Aorta (tissue), 5 donors: ENCODE measurements around the gene WNT7B. TPM values are rescaled to one million over a fixed set of nuclear protein-coding genes. Genes with fewer than 3 reads are reported as not detected.

Source experiments
- ATAC-seq: fragments of 200-7000 bp; cut with Tn5 transposase; one replicate; pipeline ENCODE4 v1.9.1; 2022; ENCODE audit warnings: moderate library complexity; ENCODE audit not compliant: low FRiP score
- DNase-seq, 2 donors: peaks; one replicate each; pipeline ENCODE4 v3.0.0-alpha.2; 2020
- H3K27ac ChIP-seq, 2 donors: one replicate each; pipeline ENCODE4 v1.5.1; 2013; ENCODE audit warnings: low read length in 2 of 2, mild to moderate bottlenecking in 2 of 2, moderate library complexity in 2 of 2, control low read depth in 1 of 2, inconsistent platforms in 1 of 2, low read depth in 1 of 2
- H3K27me3 ChIP-seq, 2 donors: one replicate each; pipeline ENCODE4 v1.6.1; 2013; ENCODE audit warnings: control low read depth in 1 of 2, low read length in 1 of 2, mild to moderate bottlenecking in 1 of 2, moderate library complexity in 1 of 2; ENCODE audit not compliant: insufficient read depth in 2 of 2, control insufficient read depth in 1 of 2
- H3K36me3 ChIP-seq, 2 donors: one replicate each; pipeline ENCODE4 v1.6.1; 2013; ENCODE audit warnings: control low read depth in 1 of 2, low read length in 1 of 2, mild to moderate bottlenecking in 1 of 2; ENCODE audit not compliant: insufficient read depth in 2 of 2, control insufficient read depth in 1 of 2
- H3K4me1 ChIP-seq, 2 donors: one replicate each; pipeline ENCODE4 v1.6.1; 2013; ENCODE audit warnings: low read length in 2 of 2, control low read depth in 1 of 2, mild to moderate bottlenecking in 1 of 2, moderate library complexity in 1 of 2; ENCODE audit not compliant: insufficient read depth in 2 of 2, control insufficient read depth in 1 of 2
- H3K4me3 ChIP-seq, 2 donors: one replicate each; pipeline ENCODE4 v1.5.1; 2013; ENCODE audit warnings: low read length in 2 of 2, control low read depth in 1 of 2, mild to moderate bottlenecking in 1 of 2
- H3K9me3 ChIP-seq: one replicate; pipeline ENCODE4 v1.6.1; 2013; ENCODE audit warnings: mild to moderate bottlenecking, low read length; ENCODE audit not compliant: control insufficient read depth
- WGBS, 2 donors: extraction: QIAGEN DNeasy Blood & Tissue Kit; methylation state at CpG; one replicate each; pipeline ENCODE4 v1.1.7; 2013; 5-methylcytosine and 5-hydroxymethylcytosine counted together
- intact Hi-C, 2 donors: fragments of 100-400 bp; cut with DNase I; formaldehyde crosslinking; loops; one replicate each; pipeline versions ENCODE4 v1.14.2 to v1.15.0; 2022
- polyA plus RNA-seq, 2 donors: library from polyadenylated mRNA; stranded (reverse); fragments of 200-250 nt; gene quantifications; one replicate each; pipeline ENCODE4 v1.2.3, GENCODE V29; 2013
- total RNA-seq, 2 donors: library from RNA; stranded (reverse); fragmentation: NEBNext Ultra II Directional; extraction: Animal tissue kit (Norgen Biotek cat#: 25700); gene quantifications; one replicate each; pipeline ENCODE4 v1.2.1, GENCODE V29; 2021
- donor health status: healthy with polysubstance abuse.
- donor health status: Bipolar disorder and iron deficiency.
- donor health status: DM: no; HTN: no; CAD: no.
- donor health status: DM: no; HTN: no; CAD: no.
- donor health status: DM: yes; HTN: yes; CAD: no.

Gene WNT7B
- total and polyA plus RNA-seq, 4 donors: not detected

- 78 to 84% methylated on average over 2 of the region's 2 CpGs for WGBS, 2 donors
- no peaks in the 10 kb centered on the region for H3K9me3 ChIP-seq
- no peaks in the 10 kb centered on the region for H3K27me3 ChIP-seq
- DNase-seq: no peak
- intact Hi-C loops: loop anchor here in 1 of 2 donors (2.0 to 5.0 kb wide), 2 partner anchors 319 to 528 kb away; no protein-coding TSS in a partner anchor
- no peak for ATAC-seq
- H3K27ac ChIP-seq: no peak overlapping the region
- no peak overlapping the region for H3K4me3 ChIP-seq
- H3K36me3 ChIP-seq: no peaks in the 10 kb centered on the region
- H3K4me1 ChIP-seq: no peaks in the 10 kb centered on the region
These were observed 16.9 kb upstream of the WNT7B start for GRCh38 chr22:45993841-45994240.

GRCh38 chr22:45993143-45993692 lies 16.3 kb upstream of the WNT7B start:
- Histone ChIP-seq H3K27ac (no peak overlapping the region), H3K9me3 (no peaks in the 10 kb centered on the region), H3K4me1 (no peaks in the 10 kb centered on the region), H3K4me3 (no peak overlapping the region), H3K36me3 (no peaks in the 10 kb centered on the region), H3K27me3 (no peaks in the 10 kb centered on the region)
- intact Hi-C loops: loop anchor here in 1 of 2 donors (5.0 kb wide), 1 partner anchor 529 kb away; no protein-coding TSS in a partner anchor
- DNase-seq (no peak), ATAC-seq (no peak)
- 94 to 95% methylated on average over 5 of the region's 5 CpGs for WGBS, 2 donors

- Histone ChIP-seq H3K4me3 (no peak overlapping the region), H3K36me3 (no peaks in the 10 kb centered on the region), H3K27me3 (no peaks in the 10 kb centered on the region), H3K27ac (no peak overlapping the region), H3K9me3 (no peaks in the 10 kb centered on the region), H3K4me1 (no peaks in the 10 kb centered on the region)
- intact Hi-C loops: loop anchor here in 1 of 2 donors (5.0 kb wide), 1 partner anchor 530 kb away; no protein-coding TSS in a partner anchor
- no peak for ATAC-seq
- WGBS, 2 donors: 88 to 90% methylated on average over 3 of the region's 3 CpGs
- no peak for DNase-seq
These were observed 15.8 kb upstream of the WNT7B start for GRCh38 chr22:45992737-45993136.

GRCh38 chr22:45991098-45991497 lies 14.1 kb upstream of the WNT7B start:
- intact Hi-C loops: loop anchor here in 1 of 2 donors (5.0 kb wide), 1 partner anchor 531 kb away; no protein-coding TSS in a partner anchor
- no peak for DNase-seq
- WGBS, 2 donors: 81 to 83% methylated on average over 7 of the region's 7 CpGs

GRCh38 chr22:45987136-45987861 lies 10.3 kb upstream of the WNT7B start:
- H3K9me3 ChIP-seq: peaks cover 6% of the 10 kb centered on the region
- no peak for ATAC-seq
- no peaks in the 10 kb centered on the region for H3K36me3 ChIP-seq
- no peaks in the 10 kb centered on the region for H3K27me3 ChIP-seq
- intact Hi-C loops: no loop called here
- H3K4me3 ChIP-seq: no peak overlapping the region
- H3K4me1 ChIP-seq: no peaks in the 10 kb centered on the region
- WGBS, 2 donors: 94% methylated on average over 7 of the region's 7 CpGs
- no peak for DNase-seq
- no peak overlapping the region for H3K27ac ChIP-seq

More at GRCh38 chr22:45991098-45991497, 14.1 kb upstream of the WNT7B start:
- no peaks in the 10 kb centered on the region for H3K36me3 ChIP-seq
- ATAC-seq: no peak
- H3K27me3 ChIP-seq: no peaks in the 10 kb centered on the region
- H3K9me3 ChIP-seq: peaks cover under 1% of the 10 kb centered on the region
- H3K4me1 ChIP-seq: no peaks in the 10 kb centered on the region
- no peak overlapping the region for H3K4me3 ChIP-seq
- no peak overlapping the region for H3K27ac ChIP-seq

GRCh38 chr22:45984316-45984916 lies 7.5 kb upstream of the WNT7B start:
- H3K4me3 ChIP-seq: no peak overlapping the region
- H3K27ac ChIP-seq: no peak overlapping the region
- ATAC-seq (no peak), DNase-seq (no peak)
- no peaks in the 10 kb centered on the region for H3K4me1 ChIP-seq
- H3K36me3 ChIP-seq: no peaks in the 10 kb centered on the region
- WGBS, 2 donors: 89 to 95% methylated on average over 1 of the region's 1 CpG
- intact Hi-C loops: no loop called here
- H3K9me3 ChIP-seq: peaks cover 6% of the 10 kb centered on the region
- H3K27me3 ChIP-seq: no peaks in the 10 kb centered on the region

GRCh38 chr22:45983797-45984196 lies 6.8 kb upstream of the WNT7B start:
- no peak for ATAC-seq
- WGBS, 2 donors: 92 to 93% methylated on average over 5 of the region's 5 CpGs

GRCh38 chr22:45980761-45981160 lies 3.8 kb upstream of the WNT7B start:
- Histone ChIP-seq H3K36me3 (no peaks in the 10 kb centered on the region), H3K4me3 (no peak overlapping the region), H3K4me1 (no peaks in the 10 kb centered on the region), H3K27ac (no peak overlapping the region), H3K27me3 (no peaks in the 10 kb centered on the region), H3K9me3 (peaks cover 3% of the 10 kb centered on the region)
- WGBS, 2 donors: 94 to 97% methylated on average over 4 of the region's 4 CpGs
- intact Hi-C loops: no loop called here
- no peak for DNase-seq
- no peak for ATAC-seq

More at GRCh38 chr22:45983797-45984196, 6.8 kb upstream of the WNT7B start:
- DNase-seq: no peak
- H3K4me3 ChIP-seq: no peak overlapping the region
- peaks cover 6% of the 10 kb centered on the region for H3K9me3 ChIP-seq
- no peaks in the 10 kb centered on the region for H3K4me1 ChIP-seq
- no peaks in the 10 kb centered on the region for H3K36me3 ChIP-seq
- intact Hi-C loops: no loop called here
- no peak overlapping the region for H3K27ac ChIP-seq
- H3K27me3 ChIP-seq: no peaks in the 10 kb centered on the region

- no peaks in the 10 kb centered on the region for H3K36me3 ChIP-seq
- no peak overlapping the region for H3K27ac ChIP-seq
- H3K9me3 ChIP-seq: peaks cover 3% of the 10 kb centered on the region
- intact Hi-C loops: no loop called here
- no peaks in the 10 kb centered on the region for H3K4me1 ChIP-seq
- H3K4me3 ChIP-seq: no peak overlapping the region
- 94% methylated on average over 2 of the region's 2 CpGs for WGBS, 2 donors
- H3K27me3 ChIP-seq: no peaks in the 10 kb centered on the region
- DNase-seq: no peak
- no peak for ATAC-seq
These were observed 3.3 kb upstream of the WNT7B start for GRCh38 chr22:45980268-45980570.
